Measurements from ENCODE around the gene MED27.
A peak's percentile ranks its signal among the peaks of the same experiment; 100 is the strongest.

MED27 gene

GRCh38 chr9:131834721-131835120 lies 244.9 kb downstream of the MED27 start:
- Histone ChIP-seq H3K4me3 (no peak overlapping the region), H3K27ac (no peak overlapping the region)

DNA sequence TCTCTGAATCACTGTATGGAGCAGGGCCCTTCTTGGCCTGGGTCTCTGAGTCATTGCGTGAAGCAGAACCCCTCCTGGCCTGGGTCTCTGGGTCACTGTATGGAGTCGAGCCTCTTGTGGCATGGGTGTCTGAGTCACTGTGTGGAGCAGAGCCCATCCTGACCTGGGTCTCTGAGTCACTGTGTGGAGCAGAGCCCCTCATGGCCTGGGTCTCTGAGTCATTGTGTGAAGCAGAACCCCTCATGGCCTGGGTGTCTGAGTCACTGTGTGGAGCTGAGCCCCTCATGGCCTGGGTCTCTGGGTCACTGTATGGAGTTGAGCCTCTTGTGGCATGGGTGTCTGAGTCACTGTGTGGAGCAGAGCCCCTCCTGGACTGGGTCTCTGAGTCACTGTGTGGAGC lies 245.8 kb downstream of the MED27 start:
- Histone ChIP-seq H3K27ac (no peak overlapping the region), H3K4me3 (no peak overlapping the region)

DNA sequence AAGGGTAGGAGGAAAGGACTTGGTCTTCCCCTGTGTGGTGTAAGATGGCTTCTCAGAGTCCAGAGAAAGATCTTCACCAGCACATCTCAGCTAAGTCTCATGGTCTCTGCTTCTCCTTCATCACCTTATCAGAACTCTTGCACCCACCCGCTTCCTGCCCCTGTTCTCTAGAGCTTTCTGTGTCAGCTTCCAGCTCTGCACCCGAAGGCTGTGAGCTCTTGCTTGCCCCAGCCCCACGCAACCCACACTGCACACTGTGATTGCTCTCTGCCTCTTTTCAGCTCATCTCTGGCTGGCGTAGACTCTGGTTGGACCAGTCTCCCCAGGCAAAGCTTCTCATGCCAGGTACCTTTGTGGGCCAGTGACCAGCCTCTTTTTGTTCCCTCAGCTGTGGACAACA lies 246.6 kb downstream of the MED27 start:
- peak overlapping the region in 2 of 21 experiments; percentile 5 to 21 for H3K27ac ChIP-seq
- no peak overlapping the region for H3K4me3 ChIP-seq

DNA sequence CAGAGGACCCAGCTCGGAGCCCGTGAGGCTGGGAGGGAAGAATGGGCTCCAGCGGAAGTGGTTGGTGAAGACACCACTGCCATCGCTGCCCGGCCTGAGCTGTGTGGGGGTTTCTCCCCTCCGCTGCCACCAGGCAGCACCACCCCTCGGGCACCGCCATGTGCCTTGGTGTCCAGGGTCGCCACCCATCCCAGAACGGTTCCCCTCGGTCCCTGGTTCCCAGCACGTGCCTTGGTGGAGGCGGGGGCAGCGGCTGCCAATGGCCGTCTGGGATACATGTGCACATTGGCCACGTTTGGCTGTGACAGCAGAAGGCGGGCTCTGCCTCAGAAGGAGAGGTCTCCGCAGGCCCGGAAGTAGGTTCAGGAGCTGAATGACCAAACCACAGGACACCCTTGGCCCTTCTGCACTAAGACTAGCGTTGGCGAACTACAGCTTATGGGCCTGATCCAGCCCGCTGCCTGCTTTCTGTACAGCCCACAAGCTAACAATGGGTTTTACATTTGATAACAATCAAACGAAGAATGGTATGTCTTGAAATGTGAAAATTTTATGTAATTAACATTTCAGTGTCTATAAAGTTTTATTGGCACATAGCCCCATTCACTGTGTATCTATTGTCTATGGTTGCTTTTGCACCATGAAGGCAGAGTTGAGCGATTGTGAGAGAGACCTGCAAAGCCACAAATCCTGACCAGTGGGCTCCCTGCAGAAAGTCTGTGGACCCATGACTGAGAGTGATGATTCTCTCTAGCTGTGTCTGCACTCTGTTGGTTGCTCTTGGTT lies 248.1 kb downstream of the MED27 start:
- Histone ChIP-seq H3K27ac (no peak overlapping the region), H3K4me3 (no peak overlapping the region)

GRCh38 chr9:131827821-131828369 lies 251.8 kb downstream of the MED27 start:
- Histone ChIP-seq H3K4me3 (no peak overlapping the region), H3K27ac (no peak overlapping the region)

DNA sequence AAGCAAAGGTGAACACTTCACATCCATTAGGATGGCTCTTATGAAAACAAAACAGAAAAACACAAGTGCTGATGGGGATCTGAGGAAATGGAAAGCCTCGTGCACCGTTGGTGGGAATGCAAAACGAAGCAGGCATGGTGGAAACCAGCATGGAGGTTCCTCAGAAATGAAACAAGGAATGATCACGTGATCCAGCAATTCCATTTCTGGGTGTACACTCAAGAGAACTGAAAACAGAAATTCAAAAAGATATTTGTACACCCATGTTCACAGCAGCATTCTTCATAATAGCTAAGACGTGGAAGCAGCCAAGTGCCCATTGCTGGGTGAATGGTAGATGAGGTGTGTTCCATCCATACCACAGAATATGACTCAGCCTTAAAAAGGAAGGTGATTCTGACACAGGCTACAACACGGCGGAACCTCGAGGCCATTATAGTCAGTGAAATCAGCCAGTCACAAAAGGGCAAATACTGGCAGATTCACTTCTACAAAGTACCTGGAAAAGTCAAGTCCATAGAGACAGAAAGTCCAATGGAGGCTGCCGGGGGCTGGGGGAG lies 252.6 kb downstream of the MED27 start:
- Histone ChIP-seq H3K4me3 (no peak overlapping the region), H3K27ac (no peak overlapping the region)

DNA sequence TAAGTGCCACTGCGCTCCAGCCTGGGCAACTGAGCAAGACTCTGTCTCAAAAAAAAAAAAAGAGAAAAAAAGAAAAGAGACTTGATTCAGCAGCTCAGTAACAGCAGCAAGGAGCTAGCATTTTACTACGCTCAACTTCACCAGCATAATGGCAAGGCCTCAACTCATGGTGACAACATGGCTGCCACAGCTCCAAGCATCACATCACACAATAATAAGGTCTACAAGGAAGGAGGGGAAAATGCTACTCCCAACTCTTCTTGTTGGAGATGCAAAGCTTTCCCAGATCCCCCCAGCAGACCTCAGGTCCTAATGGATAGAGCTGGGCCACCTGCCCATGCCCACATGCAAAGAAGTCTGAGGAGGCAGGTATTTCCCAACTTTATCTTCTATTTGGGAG lies 253.6 kb downstream of the MED27 start:
- no peak overlapping the region for H3K27ac ChIP-seq

DNA sequence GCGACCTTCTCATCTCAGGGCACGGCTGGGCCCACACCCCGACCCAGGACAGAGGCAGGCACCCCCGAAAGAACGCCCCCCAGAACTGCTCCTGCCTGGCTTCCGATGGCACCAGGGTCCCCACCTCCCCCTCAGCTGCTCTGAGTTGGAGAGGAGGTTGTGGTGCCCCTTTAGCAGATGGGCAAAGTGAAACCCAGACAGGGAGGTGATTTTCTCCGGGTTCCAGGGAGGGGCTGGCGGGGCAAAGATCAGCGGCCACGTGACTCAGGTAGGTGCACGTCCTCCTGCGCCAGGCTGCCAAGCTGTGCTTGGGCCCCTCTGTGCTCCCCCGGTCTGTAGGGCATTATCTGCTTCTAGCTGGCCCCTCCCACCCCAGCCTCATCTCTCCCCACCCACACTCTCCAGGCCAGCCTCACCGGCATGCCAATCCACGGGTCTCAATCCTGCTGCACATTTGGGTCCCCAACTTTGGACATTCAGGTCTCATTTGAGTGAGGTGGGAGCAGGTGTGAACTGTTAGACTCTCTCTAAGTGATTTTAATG lies 254.6 kb downstream of the MED27 start:
- no peak overlapping the region for H3K27ac ChIP-seq
- H3K4me3 ChIP-seq = no peak overlapping the region

More for the DNA sequence above, 253.6 kb downstream of the MED27 start:
- no peak overlapping the region for H3K4me3 ChIP-seq

DNA sequence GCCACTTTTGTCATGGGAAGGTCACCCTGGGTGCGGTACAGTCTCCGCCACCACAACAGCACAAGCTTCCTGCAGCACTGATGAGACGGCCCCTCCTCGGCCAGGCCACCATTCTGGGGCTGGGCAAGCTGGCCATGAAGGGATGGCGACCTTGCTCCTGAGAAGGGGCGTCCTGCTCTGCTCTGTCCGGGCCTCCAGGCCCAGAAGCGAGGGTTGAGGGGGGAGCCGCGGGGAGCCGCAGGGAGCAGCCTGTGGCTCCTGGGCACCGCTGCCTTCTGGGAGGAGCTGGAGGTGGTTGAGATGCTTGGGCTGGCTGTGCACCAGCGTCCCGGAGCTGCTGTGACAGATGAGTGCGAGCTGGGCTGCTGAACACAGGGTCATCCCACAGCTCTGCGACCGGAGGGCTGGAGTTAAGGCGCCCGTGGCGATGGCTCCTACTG lies 255.5 kb downstream of the MED27 start:
- no peak overlapping the region for H3K27ac ChIP-seq
- H3K4me3 ChIP-seq = no peak overlapping the region

GRCh38 chr9:131823701-131824146 lies 255.9 kb downstream of the MED27 start:
- Histone ChIP-seq H3K4me3 (no peak overlapping the region), H3K27ac (no peak overlapping the region)

GRCh38 chr9:131818089-131818488 lies 261.6 kb downstream of the MED27 start:
- Histone ChIP-seq H3K4me3 (no peak overlapping the region), H3K27ac (no peak overlapping the region)

- H3K27ac ChIP-seq = no peak overlapping the region
- H3K4me3 ChIP-seq = no peak overlapping the region
These were observed 262.0 kb downstream of the MED27 start for GRCh38 chr9:131817627-131818026.

GRCh38 chr9:131817073-131817472 lies 262.6 kb downstream of the MED27 start:
- H3K4me3 ChIP-seq = no peak overlapping the region
- no peak overlapping the region for H3K27ac ChIP-seq

GRCh38 chr9:131815970-131816873 lies 263.4 kb downstream of the MED27 start:
- Histone ChIP-seq H3K4me3 (no peak overlapping the region), H3K27ac (no peak overlapping the region)

DNA sequence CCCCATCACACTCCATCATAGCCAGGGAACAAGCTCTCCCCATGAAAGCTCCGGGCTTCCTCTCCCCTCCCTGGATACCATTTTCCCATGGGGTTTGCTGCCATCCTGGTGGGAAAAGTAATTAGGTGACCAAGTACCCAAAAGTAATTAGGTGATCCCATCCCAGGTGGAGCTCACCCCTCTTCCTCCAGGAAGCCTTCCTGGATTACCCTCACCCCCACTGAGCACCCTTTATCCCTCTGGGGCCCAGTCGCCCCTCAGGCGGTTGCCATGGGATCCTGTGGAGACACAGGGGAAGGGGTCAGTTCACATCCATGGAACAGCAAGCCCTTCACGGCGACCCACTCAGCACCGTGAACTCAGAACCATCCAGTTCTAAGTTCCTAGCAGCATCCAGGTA lies 265.0 kb downstream of the MED27 start:
- no peak overlapping the region for H3K27ac ChIP-seq
- no peak overlapping the region for H3K4me3 ChIP-seq

DNA sequence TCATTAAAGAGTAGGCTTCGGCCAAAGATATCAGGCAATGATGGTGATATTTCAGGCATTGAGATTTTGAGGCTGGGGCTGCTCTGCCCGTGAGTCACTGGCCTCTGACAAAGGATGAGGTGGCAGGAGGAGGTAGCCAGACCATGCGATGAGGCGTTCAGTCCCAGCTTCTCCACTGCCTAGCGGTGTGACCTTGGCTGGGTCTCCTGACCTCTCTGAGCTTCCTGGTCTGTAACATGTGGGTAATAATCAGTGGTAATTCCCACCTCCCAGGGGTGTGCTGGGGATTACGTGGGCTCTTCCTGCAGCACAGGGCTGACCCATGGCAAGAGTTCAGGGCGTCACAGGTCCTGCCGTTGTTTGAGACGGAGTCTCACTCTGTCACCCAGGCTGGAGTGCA lies 266.6 kb downstream of the MED27 start:
- no peak overlapping the region for H3K4me3 ChIP-seq
- H3K27ac ChIP-seq = no peak overlapping the region

DNA sequence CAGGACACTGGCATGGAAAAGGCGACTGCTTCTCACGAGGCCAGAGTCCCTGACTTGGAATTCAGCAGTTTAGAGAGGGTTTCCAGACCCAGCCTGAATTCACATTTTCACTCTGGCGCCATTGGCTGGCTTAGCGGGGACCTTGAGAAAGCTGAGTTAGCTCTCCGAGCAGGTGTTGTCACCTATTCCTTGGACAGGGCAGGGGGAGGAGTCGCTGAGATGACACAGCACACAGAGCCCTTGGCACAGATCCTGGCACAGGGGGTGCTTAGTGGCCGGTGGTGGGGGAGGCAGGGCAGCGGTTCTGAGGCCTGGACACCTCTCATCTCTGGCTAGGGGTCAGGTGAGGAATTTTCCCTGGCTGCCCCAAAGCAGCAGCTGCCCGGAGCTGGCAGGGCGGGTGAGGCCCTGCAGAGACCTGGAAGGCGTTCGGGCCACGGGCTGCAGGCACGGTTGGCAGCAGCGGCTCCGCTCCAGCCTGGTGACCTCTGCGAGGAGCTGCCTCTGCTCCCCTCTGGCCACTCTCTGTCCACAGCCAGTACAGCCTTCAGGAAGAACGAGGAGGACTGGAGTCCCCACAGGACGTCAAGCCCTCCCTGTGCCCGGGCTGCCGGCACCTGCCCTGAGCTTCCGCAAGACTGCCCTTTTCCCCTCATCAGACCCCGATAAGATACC lies 267.4 kb downstream of the MED27 start:
- Histone ChIP-seq H3K4me3 (no peak overlapping the region), H3K27ac (no peak overlapping the region)

GRCh38 chr9:131811405-131811804 lies 268.3 kb downstream of the MED27 start:
- H3K4me3 ChIP-seq = no peak overlapping the region
- H3K27ac ChIP-seq = no peak overlapping the region

DNA sequence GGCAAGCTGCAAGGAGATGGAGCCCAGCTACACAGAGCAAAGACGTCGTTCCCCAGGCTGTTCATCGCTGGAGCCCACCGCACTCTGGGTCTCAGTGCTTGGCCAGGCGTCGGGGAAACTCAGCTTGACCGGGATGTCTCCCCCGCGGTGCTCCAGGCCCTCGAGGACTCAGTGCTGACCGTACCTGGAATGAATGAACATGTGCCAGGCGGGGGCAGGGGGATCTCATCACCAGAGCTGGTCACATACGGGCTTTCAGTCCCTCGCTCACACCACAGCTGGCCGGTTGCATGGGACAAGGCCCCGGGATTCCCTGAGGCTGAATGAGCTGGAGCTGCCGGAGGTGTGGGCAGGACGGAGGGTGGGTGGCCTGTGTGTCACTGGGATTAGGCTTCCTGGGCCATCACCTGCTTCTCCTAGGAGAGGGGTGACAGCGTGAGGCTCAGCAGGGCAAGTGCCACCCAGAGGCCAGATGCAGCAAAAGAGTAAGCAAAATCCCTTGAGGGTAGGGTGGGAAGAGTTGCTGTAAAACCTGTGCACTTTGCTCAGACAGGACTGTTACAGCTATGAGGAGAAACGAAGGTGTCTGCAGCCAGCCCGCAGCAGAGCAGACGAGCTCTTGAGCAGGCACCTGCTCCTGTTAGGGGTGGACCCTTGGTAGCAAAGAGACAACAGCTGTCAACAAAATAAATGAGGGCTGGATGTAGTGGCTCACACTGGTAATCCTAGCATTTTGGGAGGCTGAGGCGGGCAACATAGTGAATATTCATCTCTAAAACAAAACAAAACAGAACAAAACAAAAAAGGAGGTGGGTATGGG lies 269.1 kb downstream of the MED27 start:
- no peak overlapping the region for H3K4me3 ChIP-seq
- no peak overlapping the region for H3K27ac ChIP-seq

All from skin epidermis (tissue), 12 donors.